GM19467 (cell line): Measurements from ENCODE around the gene MTF1.

Experiments used
- ATAC-seq: cut with Tn5 transposase; IDR thresholded peaks from one replicate; pipeline ENCODE4 v1.9.1; 2021; ENCODE audit warnings: mild to moderate bottlenecking, moderate library complexity; ENCODE audit not compliant: unreplicated experiment

Gene MTF1

DNA sequence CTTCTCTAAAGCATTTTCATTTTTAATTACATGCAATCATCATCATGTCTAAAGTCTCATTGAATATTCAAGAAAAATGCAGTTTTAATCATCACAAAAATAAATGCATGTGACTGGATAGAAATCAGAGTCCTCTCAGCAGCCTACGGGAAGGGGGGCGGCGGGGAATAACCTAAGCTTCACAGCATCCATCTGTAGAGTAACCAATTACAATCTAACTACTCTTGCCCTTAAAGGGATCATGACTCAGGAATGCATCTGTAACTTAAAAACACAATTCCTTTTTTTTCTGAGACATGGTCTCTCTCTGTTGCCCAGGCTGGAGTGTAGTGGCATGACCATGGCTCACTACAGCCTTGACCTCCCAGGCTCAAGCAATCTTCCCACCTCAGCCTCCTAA lies 22.6 kb downstream of the MTF1 start:
- ATAC-seq = no peak

GRCh38 chr1:37831809-37832208 lies 27.6 kb downstream of the MTF1 start:
- ATAC-seq = no peak

DNA sequence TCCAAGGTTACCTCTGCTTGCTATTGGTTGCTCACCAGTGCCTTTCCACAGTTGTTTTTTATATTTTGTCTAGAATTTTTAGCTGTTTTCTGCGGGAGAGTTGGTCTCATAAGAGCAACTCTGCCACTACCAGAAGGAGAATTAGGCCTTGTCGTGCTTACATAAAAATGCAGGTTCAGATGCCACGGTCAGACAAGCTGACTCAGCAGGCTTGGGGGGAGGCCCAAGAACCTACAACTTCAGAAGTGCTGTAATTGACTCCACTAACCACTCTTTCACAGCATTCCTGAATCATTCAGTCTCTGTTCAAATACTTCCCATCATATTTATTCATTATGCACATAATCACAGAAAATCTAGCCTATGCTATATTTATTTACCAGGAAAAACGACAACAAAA lies 28.3 kb downstream of the MTF1 start:
- no peak for ATAC-seq

DNA sequence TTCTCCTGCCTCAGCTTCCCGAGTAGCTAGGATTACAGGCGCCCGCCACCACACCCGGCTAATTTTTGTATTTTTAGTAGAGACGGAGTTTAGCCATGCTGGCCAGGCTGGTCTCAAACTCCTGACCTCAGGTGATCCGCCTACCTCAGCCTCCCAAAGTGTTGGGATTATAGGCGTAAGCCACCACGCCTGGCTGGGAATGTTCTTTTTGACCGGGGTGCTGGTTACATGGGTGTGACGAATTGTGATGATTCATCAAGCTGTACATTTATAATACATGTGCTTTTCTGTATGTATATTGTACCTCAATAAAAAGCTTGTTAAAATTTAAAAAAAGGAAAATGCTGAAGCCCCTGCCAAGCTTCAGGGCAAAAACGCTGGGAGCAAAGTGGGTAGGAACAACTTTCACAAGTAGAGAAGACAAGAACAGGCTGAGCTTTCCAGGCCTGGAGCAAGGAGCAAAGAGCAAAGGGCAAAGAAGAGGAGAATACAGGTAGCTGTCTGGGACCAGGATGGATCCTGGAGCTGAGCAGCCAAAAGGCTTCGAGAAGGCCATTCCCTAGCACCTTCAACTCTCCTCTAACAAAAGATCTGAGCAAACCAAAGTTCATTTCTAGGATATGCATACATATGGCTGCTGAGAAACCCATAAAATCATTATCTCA lies 30.9 kb downstream of the MTF1 start:
- no peak for ATAC-seq

DNA sequence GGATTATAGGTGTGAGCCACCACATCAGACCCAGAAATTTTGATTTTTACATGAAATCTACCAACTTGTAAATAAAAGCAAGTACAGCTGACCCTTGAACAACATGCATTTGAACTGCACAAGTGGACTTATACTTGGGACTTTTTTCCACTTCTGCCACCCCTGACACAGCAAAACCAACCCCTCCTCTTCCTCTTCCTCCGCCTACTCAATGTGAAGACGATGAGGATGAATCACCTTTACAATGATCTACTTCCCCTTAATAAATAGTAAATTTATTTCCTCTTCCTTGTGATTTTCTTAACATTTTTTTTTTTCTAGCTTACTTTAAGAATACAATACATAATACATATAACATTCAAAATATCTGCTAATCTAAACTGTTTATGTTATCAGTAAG lies 33.9 kb downstream of the MTF1 start:
- ATAC-seq = no peak

GRCh38 chr1:37824001-37824400 lies 35.4 kb downstream of the MTF1 start:
- no peak for ATAC-seq

DNA sequence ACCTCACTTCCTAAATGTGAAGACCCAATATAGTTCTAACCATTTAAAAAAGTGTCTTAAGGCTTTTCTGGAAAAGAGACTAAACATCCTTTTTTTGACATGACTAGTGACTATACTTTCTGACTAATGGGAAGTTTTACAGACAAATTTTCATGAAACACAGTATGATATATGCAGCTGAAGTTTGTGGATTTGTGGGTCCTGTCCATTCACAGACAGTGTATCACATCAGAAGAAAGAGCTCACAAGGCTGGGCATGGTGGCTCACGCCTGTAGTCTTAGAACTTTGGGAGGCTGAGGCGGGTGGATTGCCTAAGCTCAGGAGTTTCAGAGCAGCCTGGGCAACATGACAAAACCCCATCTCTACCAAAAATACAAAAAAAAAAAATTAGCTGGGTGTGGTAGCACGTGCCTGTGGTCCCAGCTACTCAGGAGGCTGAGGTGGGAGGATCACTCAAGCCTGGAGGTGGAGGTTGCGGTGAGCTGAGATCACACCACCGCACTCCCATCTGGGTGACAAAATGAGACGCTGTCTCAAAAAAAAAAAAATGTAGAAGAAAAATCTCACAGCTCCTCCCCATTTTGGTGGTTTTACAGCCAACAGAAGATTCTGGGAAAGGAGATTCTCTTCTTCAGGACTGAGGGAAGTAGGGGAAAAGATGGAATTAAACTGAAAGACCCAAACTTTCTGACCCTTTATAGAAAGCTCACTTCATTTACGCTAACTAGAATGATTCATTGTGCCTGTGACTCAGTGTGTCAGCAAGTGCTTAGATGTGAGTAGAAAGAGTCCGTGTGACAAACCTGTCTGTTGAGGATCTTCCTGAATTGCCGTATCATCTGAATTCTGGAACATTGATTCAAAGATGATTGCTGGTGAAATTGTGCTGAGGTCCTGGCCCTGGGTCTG lies 36.2 kb downstream of the MTF1 start:
- no peak for ATAC-seq

GRCh38 chr1:37821481-37821880 lies 37.9 kb downstream of the MTF1 start:
- ATAC-seq = no peak

DNA sequence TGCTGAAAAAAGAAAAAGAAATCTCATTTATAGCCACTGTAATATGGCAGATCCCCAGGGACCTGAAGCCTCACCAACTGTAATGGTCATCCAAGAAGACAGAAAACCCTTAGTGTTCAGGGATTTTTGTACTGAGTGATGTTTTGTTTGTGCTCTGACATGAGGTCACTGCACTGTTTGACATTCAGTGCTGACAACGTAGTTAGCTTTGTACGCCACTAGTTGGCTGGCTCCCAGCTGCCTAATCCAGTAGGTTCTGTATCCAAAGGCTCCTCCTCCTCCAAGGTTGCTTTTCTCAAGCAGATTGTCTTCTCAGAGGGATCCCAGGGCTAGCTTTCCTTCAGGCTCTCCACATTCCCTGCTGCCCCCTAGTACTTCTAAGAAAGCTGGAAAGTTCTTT lies 41.9 kb downstream of the MTF1 start:
- no peak for ATAC-seq

GRCh38 chr1:37814252-37814651 lies 45.1 kb downstream of the MTF1 start:
- ATAC-seq = no peak

- ATAC-seq = no peak
These were observed 45.8 kb downstream of the MTF1 start for GRCh38 chr1:37813529-37814145.

DNA sequence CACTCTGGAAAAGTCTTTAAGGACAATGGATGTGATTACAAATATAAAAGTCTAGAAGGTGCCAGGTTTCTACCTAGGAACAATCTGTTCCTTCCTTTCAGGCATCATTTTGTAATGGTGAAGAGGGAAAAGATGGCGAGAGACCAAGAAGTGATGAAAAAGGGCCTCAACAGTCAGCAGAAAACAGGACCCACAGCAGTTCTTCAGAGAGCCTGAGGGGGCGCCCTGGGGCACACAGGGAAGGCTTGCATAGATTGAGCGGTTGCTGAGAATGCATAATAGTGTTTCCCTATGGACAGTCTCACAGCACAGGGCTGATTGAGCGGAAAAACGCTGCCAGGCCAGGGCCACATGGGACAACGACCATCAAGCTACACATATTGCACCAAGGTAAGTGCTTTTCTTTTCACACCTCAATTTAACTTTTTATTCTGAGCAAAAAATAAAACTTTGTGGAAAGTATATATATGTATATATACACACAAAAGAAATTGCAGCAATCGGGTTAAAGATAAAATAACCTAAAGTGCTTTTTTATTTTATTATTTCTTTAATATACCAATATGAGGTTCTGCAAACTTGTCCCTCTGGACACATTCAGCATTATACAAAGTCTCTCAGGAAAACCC lies 48.3 kb downstream of the MTF1 start:
- ATAC-seq = no peak

- no peak for ATAC-seq
These were observed 49.5 kb downstream of the MTF1 start for GRCh38 chr1:37809942-37810341.

- ATAC-seq = peak; percentile 25
These were observed 50.7 kb downstream of the MTF1 start for GRCh38 chr1:37808369-37809319.

DNA sequence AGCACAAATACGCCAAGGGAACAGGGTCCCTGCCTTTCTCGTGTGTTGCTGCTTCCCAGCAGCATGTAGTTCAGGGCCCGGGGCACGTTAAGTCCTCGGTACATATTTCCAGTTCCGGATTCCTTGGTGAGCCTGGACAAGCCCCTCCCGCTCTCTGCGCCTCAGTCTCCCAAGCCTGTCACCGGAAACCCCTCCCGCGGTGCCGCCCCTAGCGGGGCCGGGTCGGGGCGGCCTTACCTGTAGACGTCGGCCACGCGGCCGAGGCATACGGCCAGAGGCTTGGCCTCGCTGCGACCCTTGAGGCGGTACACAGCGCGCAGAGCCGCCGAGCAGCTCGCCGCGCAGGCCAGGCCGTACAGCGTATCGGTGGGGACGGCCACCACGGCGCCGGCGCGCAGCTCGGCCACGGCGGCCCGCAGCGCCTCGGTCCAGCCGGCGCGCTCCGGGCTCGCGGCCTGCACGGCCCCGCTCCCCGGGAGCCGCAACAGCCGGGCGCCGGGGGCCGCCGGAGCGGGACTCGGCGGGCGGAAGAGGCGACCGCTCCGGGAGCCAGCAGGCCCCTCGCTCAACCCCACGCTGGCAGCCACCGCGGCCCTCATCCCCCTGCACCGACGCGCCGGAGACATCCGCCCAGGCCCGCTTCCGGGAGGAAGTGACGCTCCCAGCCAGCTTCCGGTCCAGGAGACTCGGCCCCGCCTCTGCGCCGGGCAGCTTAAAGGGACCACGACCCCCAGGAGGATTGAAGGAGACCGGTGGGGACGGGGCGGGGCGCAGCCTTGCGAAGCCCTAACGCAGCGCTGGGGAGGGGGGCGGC lies 51.6 kb downstream of the MTF1 start, which contains the start of the genes C1orf122 and YRDC:
C1orf122 (plus strand) TSS at position 236 of the 814 bp plus-strand sequence. CDS start 615 bp downstream, outside the sequence.
YRDC (minus strand) TSS at position 654 of the 814 bp plus-strand sequence; CDS start at position 626, 28 bp downstream.
- peak; percentile 90 for ATAC-seq

DNA sequence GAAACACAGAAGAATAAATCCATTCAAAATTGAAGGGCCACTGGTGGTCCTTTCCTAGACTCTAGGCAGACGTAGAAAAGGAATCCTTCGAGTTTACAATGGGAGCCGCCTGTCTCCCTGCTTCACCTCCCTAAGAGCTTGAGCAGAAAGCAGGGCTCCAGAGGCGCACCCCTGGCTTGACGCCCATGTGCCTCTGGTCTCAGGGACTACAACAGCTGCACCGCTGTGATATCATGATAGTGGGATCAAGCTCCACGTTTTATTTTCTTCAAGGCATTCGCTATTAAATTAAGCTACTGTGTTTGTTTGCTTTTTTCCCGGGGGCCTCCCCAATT lies 52.2 kb downstream of the MTF1 start:
- ATAC-seq = no peak

GRCh38 chr1:37802439-37802838 lies 57.0 kb downstream of the MTF1 start:
- no peak for ATAC-seq

DNA sequence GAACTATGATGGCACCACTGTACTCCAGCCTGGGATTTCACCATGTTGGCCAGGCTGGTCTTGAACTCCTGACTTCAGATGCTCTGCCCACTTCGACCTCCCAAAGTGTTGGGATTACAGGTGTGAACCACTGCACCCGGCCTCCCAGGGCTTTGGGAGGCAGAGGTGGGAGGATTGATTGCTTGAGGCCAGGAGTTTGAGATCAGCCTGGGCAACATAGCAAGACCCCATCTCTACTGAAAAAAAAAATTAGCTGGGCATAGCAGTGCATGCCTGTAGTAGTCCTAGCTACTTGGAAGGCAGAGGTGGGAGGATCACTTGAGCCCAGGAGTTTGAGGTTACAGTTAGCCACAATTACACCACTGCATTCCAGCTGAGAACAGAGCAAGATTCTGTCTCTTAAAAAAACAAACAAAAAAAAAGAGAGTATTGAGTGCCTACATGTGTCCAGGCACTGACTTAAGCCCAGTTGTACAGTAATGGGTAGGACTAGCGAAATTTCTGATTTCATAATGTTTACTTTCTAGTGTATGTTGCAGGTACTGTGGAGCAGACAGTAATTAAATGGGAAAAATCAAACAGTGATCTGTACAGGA lies 61.5 kb downstream of the MTF1 start:
- no peak for ATAC-seq
